ENCODE results near the gene PAIP2.
"Not testable (repeated sequence)": the region's sequence is repeated elsewhere in the genome, so short reads cannot be mapped to it uniquely, and the experiment has no call there.

PAIP2 gene

DNA sequence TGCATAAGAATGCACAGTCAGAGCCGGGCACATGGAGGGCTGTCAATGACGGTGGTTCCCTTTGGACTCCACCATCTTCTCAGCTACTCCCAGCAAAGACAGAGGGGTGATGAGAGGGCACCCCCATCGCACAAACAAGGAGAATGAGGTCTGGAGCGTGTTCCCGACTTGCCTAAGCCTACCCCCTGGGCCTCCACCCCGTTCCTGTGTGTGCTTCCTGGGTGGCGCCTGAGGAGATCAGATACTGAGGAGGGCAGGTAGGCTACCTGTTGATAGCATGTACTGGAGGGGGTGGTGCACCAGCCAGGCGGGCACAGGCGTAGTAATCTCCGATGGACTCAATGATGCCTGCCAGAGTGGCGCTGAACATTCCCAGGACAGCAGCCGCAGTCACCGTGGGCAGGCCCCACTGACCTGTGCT lies 37.3 kb downstream of the PAIP2 start:
- H3K9me3 ChIP-seq (ENCODE audit: control insufficient read depth, insufficient read depth, low read length) = no peaks in the 10 kb centered on the region; the same call in 1 of the 2 replicates
- no peaks in the 10 kb centered on the region for H3K36me3 ChIP-seq (ENCODE audit: insufficient read depth, low read length)
- no peak overlapping the region for H3K9ac ChIP-seq (ENCODE audit: low read depth, low read length)
- no peaks in the 10 kb centered on the region; the same call in 1 of the 2 replicates for H3K4me1 ChIP-seq (ENCODE audit: insufficient read depth, low read length)

DNA sequence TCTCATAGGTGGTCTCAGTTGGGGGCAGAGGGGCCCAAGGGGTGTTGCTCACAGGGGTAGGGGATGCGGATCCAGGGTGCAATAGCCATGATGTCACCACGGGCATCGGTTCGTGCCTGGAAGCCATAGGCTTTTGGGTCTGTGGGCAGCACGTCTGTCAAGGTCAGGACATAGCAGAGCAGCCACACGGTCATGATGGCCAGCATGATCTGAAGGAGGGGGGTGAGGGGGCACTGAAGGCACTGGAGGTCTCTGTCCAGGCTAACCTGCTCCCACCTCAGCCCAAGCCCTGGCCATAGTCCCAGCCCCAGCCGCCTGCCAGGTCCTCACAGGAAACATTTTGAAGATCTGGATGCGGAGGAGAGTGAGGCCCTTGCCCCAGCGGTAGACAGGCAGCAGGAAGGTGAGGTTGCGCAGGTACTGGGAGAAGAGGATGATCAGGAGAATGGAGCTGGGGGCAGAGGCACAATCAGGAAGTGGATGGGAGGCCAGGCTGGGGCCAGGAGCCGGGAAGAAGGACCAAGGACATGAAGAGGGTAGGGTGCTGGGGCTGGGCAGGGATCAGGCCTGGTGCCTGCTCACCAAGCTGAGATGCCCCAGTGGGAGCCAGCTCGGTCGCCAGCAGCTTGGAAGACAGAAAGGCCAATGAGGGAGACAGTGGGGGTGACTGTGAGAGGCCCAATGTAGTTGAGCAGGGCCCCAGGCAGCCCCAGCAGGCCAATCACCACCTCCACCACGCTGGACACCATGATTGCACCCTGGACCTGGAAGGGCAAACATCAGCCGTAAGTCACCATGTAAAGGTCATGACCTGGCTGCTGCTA lies 38.2 kb downstream of the PAIP2 start:
- H3K9ac ChIP-seq (ENCODE audit: low read depth, low read length) = no peak overlapping the region
- H3K4me1 ChIP-seq (ENCODE audit: insufficient read depth, low read length) = no peaks in the 10 kb centered on the region; the same call in 1 of the 2 replicates
- no peaks in the 10 kb centered on the region; the same call in 1 of the 2 replicates for H3K9me3 ChIP-seq (ENCODE audit: control insufficient read depth, insufficient read depth, low read length)
- H3K36me3 ChIP-seq (ENCODE audit: insufficient read depth, low read length) = no peaks in the 10 kb centered on the region

DNA sequence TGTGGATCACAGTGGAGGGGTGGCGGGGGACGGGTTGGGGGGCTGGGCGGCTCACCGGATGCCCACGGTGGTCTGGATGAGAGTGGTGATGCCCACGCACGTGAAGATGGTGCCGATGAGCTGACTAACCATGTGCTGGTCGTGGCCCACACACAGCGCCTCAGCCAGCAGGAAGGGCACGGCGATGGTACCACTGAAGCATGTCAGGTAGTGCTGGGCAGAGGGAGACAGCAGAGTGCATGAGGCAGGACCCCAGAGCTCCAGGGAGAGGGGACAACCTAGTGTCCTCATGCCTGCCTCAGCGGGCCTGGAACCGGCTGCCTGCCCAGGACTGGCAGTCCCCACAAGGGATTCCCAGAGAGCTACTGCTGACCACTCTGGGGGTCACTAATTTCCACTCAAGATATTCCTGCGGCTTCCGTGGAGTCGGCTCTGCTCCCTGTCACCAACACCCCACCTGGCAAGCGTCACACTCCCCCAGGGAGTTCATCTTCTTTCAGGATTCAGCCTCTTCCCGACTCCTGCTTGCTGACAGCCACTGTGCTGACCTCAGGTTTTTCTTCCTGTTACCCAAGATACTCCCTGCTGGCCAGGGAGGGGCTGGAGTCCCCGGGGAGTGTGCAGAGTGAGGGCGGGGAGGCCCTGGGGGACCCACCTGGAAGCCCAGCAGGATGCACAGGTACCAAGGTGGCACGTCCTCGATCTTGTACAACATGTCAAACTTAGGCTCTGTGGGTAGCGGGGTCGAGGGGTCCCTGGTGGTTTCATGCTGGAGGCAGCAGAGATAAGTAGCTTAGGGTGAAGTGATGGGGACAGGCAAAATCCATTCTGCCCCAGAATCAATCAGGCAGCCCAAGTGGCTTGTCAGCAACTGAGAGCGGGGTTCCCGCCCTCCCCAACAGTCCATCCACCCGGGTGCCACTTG lies 40.4 kb downstream of the PAIP2 start:
- Histone ChIP-seq H3K36me3 (ENCODE audit: insufficient read depth, low read length) (no peaks in the 10 kb centered on the region), H3K9me3 (ENCODE audit: control insufficient read depth, insufficient read depth, low read length) (no peaks in the 10 kb centered on the region; the same call in 1 of the 2 replicates), H3K9ac (ENCODE audit: low read depth, low read length) (no peak overlapping the region), H3K4me1 (ENCODE audit: insufficient read depth, low read length) (no peaks in the 10 kb centered on the region; the same call in 1 of the 2 replicates)

DNA sequence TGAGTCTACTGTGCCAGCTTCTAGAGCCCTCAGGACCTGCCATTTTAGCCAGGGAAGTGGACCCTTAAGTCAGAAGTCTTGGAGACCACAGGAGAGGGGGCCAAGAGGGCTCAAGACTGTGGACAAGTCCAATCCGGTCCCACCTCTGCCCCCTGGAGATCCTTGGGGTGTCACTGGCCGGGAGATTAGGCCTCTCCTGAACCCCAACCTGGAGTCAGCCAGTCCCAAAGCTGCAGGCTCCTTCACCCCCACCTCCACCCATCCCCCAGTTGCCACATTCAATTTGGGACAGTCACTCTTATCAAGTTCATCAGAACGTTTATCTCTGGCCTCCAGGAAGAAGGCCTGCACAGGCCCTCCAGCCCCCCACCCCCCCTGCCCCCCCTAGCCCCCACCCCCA lies 41.2 kb downstream of the PAIP2 start:
- no peak overlapping the region for H3K9ac ChIP-seq (ENCODE audit: low read depth, low read length)
- H3K4me1 ChIP-seq (ENCODE audit: insufficient read depth, low read length) = peaks cover 5% of the 10 kb centered on the region
- H3K36me3 ChIP-seq (ENCODE audit: insufficient read depth, low read length) = no peaks in the 10 kb centered on the region
- no peaks in the 10 kb centered on the region; the same call in 1 of the 2 replicates for H3K9me3 ChIP-seq (ENCODE audit: control insufficient read depth, insufficient read depth, low read length)

DNA sequence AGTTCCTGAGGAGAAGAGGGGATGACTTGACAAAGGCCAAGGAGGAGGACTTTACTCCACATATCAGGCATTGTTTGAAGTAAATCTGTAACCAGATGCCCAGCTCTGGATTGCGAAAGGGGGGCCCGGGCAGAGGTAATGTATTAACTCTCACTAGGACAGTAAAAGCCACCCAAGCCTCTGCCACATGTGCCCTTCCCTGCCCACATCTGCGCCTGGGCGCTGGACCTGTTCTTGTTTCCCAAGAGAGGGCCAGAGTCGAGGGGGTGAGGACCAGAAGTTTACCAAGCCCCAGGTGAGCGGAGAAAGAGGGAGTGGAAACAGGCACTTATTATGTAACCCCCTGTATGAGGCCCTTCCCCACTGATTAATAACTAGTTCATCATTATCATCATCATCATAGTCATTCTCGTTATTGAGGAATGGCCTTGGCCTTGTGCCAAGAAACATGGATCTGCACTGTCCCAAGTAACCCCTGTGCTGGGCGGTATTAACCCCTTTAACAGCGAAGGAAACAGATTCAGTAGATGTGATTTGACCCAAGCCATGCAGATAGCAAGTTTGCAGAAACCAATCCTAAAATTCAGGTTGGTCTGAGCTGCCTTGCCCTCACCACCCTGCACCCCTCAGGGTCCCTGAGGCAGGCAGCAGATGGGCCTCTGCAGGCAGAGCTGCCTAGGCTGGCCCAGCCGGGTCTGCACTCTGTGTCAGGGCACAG lies 41.8 kb downstream of the PAIP2 start, which contains the start of gene SLC23A1:
Gene SLC23A1, minus strand, starts transcription at position 23 of the 718 bp plus-strand sequence. CDS start 44 bp downstream, outside the sequence.
- H3K4me1 ChIP-seq (ENCODE audit: insufficient read depth, low read length) = peaks cover 11% of the 10 kb centered on the region
- no peak within 1 kb of the TSS for H3K9ac ChIP-seq (ENCODE audit: low read depth, low read length)
- no peaks in the 10 kb centered on the region; the same call in 1 of the 2 replicates for H3K9me3 ChIP-seq (ENCODE audit: control insufficient read depth, insufficient read depth, low read length)
- no peaks in the 10 kb centered on the region for H3K36me3 ChIP-seq (ENCODE audit: insufficient read depth, low read length)

DNA sequence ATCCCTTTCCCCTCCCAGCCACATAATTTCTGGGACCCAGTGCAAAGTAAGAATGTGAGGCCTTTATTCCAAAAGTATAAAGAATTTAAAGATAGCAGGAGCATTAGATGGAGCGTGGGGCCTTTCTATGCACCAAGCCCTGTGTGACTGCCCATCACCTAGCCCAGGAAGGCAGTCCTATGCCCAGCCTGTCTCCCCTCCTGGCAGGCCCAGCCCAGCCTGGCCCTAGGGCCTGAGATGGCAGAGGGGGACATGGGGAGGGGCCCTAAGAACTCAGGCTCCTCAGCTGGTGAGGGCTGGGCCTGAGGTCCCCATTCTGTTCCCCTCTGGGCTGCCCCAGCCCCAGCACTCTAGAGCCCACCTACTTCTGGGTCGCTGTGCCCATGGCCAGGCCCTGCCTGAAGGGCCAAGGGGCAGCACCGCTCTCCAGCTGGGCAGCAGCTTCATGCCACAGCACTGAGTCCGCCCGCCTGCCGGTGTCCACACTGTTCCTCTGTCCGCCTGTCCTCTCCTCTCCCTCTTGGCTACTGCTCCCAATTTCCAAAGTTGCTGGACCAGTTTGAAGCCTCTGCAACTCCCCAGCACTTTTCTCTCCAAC lies 42.4 kb downstream of the PAIP2 start:
- Histone ChIP-seq H3K36me3 (ENCODE audit: insufficient read depth, low read length) (no peaks in the 10 kb centered on the region), H3K9me3 (ENCODE audit: control insufficient read depth, insufficient read depth, low read length) (no peaks in the 10 kb centered on the region; the same call in 1 of the 2 replicates), H3K4me1 (ENCODE audit: insufficient read depth, low read length) (peaks cover 13% of the 10 kb centered on the region), H3K9ac (ENCODE audit: low read depth, low read length) (no peak overlapping the region)

DNA sequence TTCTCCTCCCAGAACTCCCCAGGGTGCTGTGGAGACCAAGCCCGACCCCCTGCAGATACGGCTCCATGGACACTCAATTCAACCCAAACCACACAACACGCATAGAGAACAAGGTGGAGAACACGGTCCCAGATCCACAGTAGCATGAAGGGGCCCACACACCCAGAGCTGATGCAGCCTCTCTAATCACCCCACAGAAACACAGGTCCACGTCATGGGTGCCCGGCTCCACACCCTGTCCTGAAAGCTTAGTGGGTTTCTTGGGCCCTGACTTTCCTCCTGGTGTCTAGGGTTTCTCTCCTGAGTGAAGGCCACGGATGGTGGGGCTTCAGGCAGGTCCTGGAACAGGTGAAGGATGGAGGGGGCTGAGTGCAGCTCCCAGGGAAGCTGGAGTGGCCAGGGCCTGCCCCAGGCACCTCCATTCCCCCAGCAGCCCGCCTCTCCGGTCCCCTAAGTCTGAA lies 43.0 kb downstream of the PAIP2 start:
- Histone ChIP-seq H3K36me3 (ENCODE audit: insufficient read depth, low read length) (no peaks in the 10 kb centered on the region), H3K9me3 (ENCODE audit: control insufficient read depth, insufficient read depth, low read length) (no peaks in the 10 kb centered on the region; the same call in 1 of the 2 replicates), H3K4me1 (ENCODE audit: insufficient read depth, low read length) (peaks cover 13% of the 10 kb centered on the region), H3K9ac (ENCODE audit: low read depth, low read length) (no peak overlapping the region)

DNA sequence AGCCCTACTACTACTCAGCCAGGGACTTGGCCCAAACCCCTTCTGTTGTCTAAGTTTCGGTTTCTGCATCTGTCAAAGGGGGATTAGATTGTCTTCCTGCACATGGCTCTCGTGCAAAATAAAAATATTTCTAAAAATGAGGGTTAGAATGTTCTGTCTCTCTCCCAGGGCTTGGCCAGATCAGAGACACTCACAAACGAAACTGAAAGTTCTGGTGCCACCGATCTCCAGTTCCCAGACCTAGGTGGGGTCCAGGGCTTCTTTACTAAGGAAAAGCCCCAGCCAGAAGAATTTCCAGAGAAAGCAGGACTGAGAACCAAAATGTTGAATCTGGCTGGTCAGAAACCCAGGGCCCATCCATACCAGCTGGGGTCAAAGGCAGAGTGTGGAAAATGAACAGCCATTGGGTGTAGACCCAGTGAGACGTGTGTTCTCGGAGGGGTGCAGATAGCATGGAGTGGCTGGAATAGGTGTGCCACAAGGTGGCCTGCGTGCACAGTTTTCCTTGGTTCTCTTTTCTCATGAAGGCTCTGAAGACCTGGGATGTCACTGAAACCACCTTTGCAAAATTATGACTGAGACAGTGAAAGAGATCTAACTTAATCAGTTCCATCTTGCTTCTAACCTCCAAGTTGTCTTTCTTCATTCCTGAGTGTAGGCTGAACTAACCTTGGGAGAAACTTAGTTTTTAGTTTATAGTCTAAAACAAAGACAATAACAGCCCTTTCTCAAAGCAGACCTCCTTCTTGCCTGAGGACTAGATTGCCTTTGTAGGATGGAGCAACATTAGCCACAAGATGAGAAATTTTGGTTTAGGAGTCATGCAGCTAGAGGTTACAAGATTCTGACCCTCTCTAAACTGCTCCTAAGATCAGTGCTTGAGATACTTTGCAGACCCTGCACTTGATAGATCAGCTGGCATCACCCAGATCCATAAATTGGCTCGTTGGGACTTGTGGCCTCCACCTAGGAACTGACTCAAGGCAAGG lies 43.7 kb downstream of the PAIP2 start:
- H3K36me3 ChIP-seq (ENCODE audit: insufficient read depth, low read length) = no peaks in the 10 kb centered on the region
- peaks cover 13% of the 10 kb centered on the region for H3K4me1 ChIP-seq (ENCODE audit: insufficient read depth, low read length)
- H3K9me3 ChIP-seq (ENCODE audit: control insufficient read depth, insufficient read depth, low read length) = no peaks in the 10 kb centered on the region; the same call in 1 of the 2 replicates
- H3K9ac ChIP-seq (ENCODE audit: low read depth, low read length) = no peak overlapping the region

DNA sequence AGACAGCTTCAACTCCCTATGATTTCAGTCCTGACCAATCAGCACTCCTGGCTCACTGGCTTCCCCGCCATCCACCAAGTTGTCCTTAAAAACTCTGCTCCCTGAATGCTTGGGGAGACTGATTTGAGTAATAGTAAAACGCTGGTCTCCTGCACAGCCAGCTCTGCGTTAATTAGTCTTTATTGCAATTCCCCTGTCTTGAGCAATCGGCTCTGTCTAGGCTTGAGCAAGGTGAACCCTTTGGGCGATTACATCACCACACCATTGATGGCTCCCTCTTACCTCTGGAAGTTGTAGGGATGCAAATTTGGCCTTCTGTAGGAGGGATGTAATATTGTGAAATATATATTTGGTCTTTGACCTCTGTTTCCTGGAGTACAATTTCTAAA lies 44.4 kb downstream of the PAIP2 start:
- no peaks in the 10 kb centered on the region for H3K9me3 ChIP-seq (ENCODE audit: control insufficient read depth, insufficient read depth, low read length)
- no peak overlapping the region for H3K9ac ChIP-seq (ENCODE audit: low read depth, low read length)
- H3K4me1 ChIP-seq (ENCODE audit: insufficient read depth, low read length) = peaks cover 15% of the 10 kb centered on the region
- H3K36me3 ChIP-seq (ENCODE audit: insufficient read depth, low read length) = no peaks in the 10 kb centered on the region

DNA sequence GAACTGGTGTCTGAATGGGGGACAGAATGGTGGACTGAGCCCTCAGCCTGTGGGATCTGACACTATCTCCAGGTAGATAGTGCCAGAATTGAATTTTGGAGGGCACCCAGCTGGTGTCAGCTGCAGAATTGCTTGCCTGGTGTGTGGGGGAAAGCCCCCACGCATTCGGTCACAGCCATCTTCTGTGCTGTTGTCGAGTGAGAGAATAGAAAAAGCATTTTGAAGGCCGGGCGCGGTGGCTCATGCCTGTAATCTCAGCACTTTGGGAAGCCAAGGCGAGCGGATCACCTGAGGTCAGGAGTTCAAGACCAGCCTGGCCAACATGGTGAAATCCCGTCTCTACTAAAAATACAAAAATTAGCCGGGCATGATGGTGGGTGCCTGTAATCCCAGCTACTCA lies 45.3 kb downstream of the PAIP2 start:
- H3K4me1 ChIP-seq (ENCODE audit: insufficient read depth, low read length) = peaks cover 22% of the 10 kb centered on the region
- not testable (repeated sequence) for H3K9me3 ChIP-seq (ENCODE audit: control insufficient read depth, insufficient read depth, low read length); H3K9ac ChIP-seq (ENCODE audit: low read depth, low read length); H3K36me3 ChIP-seq (ENCODE audit: insufficient read depth, low read length)

DNA sequence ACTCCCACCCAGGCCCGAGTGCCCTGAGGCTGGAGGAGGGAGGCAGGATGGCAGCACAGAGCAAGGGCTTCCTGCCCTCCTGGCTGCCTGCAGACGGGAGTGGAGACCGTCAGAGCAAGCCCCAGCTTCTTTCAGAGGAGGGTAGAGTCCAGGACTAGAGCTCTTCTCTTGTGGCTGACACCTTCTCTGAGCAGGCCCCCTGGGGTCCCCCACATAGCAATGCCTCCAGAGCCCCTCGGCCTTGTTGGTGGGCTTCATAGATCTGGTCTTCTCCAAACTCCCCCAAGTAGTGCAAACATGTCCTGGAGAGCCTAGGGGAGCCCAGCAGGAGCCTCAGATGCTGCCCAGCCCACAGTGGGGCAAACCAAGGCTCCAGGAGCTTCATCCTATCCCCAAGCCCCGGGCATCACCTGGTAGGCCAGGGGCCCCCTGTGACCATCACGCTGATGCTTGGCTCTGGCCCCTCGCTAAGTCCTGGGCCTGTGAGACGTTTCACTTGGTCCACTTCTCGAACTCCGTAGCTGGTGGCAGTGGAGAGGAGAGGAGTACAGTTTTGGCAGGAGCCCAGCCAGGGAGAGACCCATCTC lies 46.0 kb downstream of the PAIP2 start:
- Histone ChIP-seq H3K4me1 (ENCODE audit: insufficient read depth, low read length) (peaks cover 22% of the 10 kb centered on the region), H3K36me3 (ENCODE audit: insufficient read depth, low read length) (no peaks in the 10 kb centered on the region), H3K9ac (ENCODE audit: low read depth, low read length) (peak overlapping the region; percentile 1; the same call in 1 of the 2 replicates)

DNA sequence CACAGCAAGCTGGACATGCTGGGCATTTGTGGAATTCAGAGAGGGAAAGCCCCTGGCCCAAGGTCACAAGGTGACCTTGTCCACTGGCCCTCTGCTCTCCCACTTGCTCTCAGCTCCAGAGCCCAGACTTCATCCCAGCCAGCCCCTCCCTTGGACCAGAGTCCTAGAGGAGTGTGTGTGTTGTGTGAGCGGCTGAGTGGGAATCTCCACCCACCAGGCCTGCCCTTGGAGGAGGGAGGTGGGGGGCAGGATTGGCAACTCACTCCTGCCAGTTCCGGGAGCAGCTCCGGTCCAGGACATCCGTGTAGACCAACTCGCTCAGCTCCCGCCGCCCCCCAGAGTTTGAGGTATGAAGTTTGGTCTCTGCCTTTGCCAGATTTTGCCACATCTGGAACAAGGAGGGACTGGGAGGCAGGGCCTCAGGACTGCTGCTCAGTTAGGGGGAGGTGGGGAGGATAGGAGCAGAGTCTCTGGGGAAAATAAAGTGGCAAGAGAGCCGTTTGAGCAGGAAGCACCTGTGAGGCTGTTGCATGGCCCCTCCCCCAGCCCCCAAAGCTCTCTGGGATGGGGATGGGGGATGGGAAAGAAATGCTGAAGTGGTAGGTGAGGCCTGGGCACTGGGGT lies 46.7 kb downstream of the PAIP2 start:
- Histone ChIP-seq H3K4me1 (ENCODE audit: insufficient read depth, low read length) (peaks cover 22% of the 10 kb centered on the region), H3K36me3 (ENCODE audit: insufficient read depth, low read length) (no peaks in the 10 kb centered on the region), H3K9ac (ENCODE audit: low read depth, low read length) (peak overlapping the region; percentile 1; the same call in 1 of the 2 replicates), H3K9me3 (ENCODE audit: control insufficient read depth, insufficient read depth, low read length) (no peaks in the 10 kb centered on the region)

More for the DNA sequence above, 46.0 kb downstream of the PAIP2 start:
- no peaks in the 10 kb centered on the region for H3K9me3 ChIP-seq (ENCODE audit: control insufficient read depth, insufficient read depth, low read length)
